Measurements from ENCODE around the gene HK1.

The HK1 gene

DNA sequence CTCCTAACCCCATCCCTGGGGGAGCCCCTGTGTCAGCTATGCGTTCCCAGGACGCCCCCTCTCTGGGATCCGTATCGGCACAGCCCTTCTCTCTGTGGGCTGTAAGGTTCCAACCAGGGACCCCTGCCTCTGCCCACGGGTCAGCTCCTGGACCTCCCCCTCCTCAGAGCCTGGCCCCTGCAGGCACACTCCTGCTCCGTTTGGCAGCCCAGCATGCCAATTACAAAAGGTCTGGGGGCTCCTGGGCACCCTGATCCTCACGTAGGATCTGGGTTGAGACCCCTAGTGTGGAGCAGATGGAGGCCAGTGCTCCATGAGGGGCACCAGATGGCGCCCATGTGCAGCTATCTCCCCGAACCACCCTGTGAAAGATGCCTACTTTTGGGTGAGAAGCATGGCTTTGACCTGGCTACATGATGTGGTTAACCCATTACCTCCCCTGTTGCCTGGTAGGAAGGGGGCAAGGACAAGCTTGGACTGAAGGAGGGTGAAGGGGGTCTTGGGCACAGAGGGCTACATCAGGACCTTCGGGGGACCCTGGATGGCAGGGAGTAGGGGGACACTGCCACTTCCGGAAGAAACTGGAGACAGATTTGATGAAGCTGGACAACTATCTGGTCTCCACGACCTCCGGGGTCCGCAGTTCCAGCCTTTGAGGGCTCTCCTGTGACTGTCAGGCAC is 129.5 kb downstream of the HK1 start:
- ATAC-seq = peak; percentile 47
- TF ChIP-seq, protein P1, sequence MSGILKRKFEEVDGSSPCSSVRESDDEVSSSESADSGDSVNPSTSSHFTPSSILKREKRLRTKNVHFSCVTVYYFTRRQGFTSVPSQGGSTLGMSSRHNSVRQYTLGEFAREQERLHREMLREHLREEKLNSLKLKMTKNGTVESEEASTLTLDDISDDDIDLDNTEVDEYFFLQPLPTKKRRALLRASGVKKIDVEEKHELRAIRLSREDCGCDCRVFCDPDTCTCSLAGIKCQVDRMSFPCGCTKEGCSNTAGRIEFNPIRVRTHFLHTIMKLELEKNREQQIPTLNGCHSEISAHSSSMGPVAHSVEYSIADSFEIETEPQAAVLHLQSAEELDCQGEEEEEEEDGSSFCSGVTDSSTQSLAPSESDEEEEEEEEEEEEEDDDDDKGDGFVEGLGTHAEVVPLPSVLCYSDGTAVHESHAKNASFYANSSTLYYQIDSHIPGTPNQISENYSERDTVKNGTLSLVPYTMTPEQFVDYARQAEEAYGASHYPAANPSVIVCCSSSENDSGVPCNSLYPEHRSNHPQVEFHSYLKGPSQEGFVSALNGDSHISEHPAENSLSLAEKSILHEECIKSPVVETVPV (CRISPR knock-in tag; IDR thresholded peaks at IDR 0.05) = no peak
- TF ChIP-seq ZNF565 (CRISPR knock-in tag; conservative IDR thresholded peaks at IDR 0.05; ENCODE audit: low read depth) = no peak
- TF ChIP-seq TCF4 (CRISPR knock-in tag; IDR thresholded peaks at IDR 0.05; ENCODE audit: borderline replicate concordance) = no peak
- TF ChIP-seq ARNTL (CRISPR knock-in tag; IDR thresholded peaks at IDR 0.05; ENCODE audit: borderline replicate concordance, low read depth) = no peak
- TF ChIP-seq ESRRG (CRISPR knock-in tag; IDR thresholded peaks at IDR 0.05) = no peak
- TF ChIP-seq SNAI2 (CRISPR knock-in tag; IDR thresholded peaks at IDR 0.05) = no peak
- no peak for TF ChIP-seq ZNF70 (CRISPR knock-in tag; IDR thresholded peaks at IDR 0.05)
- no peak for TF ChIP-seq CSDC2 (CRISPR knock-in tag; IDR thresholded peaks at IDR 0.05)
- no peak for TF ChIP-seq TOX (CRISPR knock-in tag; IDR thresholded peaks at IDR 0.05; ENCODE audit: borderline replicate concordance)
- TF ChIP-seq ZFP3 (CRISPR knock-in tag; IDR thresholded peaks at IDR 0.05) = no peak
- no peak for TF ChIP-seq RARB (CRISPR knock-in tag; IDR thresholded peaks at IDR 0.05)
- TF ChIP-seq, protein P2, sequence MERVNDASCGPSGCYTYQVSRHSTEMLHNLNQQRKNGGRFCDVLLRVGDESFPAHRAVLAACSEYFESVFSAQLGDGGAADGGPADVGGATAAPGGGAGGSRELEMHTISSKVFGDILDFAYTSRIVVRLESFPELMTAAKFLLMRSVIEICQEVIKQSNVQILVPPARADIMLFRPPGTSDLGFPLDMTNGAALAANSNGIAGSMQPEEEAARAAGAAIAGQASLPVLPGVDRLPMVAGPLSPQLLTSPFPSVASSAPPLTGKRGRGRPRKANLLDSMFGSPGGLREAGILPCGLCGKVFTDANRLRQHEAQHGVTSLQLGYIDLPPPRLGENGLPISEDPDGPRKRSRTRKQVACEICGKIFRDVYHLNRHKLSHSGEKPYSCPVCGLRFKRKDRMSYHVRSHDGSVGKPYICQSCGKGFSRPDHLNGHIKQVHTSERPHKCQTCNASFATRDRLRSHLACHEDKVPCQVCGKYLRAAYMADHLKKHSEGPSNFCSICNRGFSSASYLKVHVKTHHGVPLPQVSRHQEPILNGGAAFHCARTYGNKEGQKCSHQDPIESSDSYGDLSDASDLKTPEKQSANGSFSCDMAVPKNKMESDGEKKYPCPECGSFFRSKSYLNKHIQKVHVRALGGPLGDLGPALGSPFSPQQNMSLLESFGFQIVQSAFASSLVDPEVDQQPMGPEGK (CRISPR knock-in tag; IDR thresholded peaks at IDR 0.05; ENCODE audit: borderline replicate concordance) = no peak
- TF ChIP-seq, protein P3, sequence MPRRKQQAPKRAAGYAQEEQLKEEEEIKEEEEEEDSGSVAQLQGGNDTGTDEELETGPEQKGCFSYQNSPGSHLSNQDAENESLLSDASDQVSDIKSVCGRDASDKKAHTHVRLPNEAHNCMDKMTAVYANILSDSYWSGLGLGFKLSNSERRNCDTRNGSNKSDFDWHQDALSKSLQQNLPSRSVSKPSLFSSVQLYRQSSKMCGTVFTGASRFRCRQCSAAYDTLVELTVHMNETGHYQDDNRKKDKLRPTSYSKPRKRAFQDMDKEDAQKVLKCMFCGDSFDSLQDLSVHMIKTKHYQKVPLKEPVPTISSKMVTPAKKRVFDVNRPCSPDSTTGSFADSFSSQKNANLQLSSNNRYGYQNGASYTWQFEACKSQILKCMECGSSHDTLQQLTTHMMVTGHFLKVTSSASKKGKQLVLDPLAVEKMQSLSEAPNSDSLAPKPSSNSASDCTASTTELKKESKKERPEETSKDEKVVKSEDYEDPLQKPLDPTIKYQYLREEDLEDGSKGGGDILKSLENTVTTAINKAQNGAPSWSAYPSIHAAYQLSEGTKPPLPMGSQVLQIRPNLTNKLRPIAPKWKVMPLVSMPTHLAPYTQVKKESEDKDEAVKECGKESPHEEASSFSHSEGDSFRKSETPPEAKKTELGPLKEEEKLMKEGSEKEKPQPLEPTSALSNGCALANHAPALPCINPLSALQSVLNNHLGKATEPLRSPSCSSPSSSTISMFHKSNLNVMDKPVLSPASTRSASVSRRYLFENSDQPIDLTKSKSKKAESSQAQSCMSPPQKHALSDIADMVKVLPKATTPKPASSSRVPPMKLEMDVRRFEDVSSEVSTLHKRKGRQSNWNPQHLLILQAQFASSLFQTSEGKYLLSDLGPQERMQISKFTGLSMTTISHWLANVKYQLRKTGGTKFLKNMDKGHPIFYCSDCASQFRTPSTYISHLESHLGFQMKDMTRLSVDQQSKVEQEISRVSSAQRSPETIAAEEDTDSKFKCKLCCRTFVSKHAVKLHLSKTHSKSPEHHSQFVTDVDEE (CRISPR knock-in tag; IDR thresholded peaks at IDR 0.05) = no peak
- TF ChIP-seq ZFP30 (CRISPR knock-in tag; IDR thresholded peaks at IDR 0.05) = no peak

DNA sequence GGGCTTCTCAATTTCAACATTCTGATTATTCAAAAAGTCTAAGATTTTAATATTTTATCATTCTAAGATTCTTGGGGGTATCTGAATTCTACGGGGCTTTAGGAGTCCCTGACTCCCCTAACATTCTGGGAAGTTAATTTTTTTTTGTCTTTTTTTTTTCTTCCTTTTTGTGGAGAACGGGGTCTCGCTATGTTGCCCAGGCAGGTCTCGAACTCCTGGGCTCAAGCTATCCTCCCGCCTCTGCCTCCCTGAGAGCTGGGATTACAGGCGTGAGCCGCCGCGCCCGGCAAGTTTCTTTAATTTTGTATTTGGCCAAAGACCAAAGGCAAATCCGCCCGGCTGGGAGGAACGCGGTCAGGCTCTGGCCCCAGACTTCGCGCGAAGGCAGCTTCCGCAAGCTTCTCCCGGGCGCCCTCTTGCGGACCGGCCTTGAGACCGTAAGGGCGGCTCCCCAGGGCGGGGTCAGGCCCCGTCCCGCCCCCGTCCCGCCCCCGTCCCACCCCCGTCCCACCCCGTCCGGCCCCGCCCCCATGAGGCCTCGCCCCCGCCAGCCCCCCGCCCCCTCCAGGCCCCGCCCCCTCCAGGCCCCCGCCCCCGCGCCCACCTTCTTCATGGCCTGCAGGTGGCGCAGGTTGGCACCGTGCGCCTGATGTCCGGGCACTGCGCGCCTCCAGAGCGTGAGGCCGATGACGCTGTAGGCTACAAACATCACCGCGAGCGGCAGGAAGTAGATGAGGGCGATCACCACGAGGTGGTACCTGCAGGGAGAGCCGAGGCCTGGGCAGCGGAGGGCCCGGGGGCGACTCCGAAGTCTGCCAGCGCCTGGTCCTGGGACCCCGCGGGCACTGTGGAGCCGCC is 130.3 kb downstream of the HK1 start:
- ATAC-seq = peak; percentile 88
- TF ChIP-seq ARNTL (CRISPR knock-in tag; IDR thresholded peaks at IDR 0.05; ENCODE audit: borderline replicate concordance, low read depth) = no peak
- TF ChIP-seq POU6F1 (CRISPR knock-in tag; IDR thresholded peaks at IDR 0.05; ENCODE audit: borderline replicate concordance, low read depth) = no peak
- TF ChIP-seq ZC3H10 (CRISPR knock-in tag; IDR thresholded peaks at IDR 0.05) = no peak
- TF ChIP-seq, protein P3 (CRISPR knock-in tag; IDR thresholded peaks at IDR 0.05) = 0 out of 2 replicates have a peak, but pooled peaks have one; percentile 45
- TF ChIP-seq RARB (CRISPR knock-in tag; IDR thresholded peaks at IDR 0.05) = no peak
- no peak for TF ChIP-seq BACH2 (CRISPR knock-in tag; IDR thresholded peaks at IDR 0.05; ENCODE audit: borderline replicate concordance)
- 0 out of 2 replicates have a peak, but pooled peaks have one; percentile 43 for TF ChIP-seq ZFP3 (CRISPR knock-in tag; IDR thresholded peaks at IDR 0.05)
- TF ChIP-seq ISL1 (CRISPR knock-in tag; IDR thresholded peaks at IDR 0.05) = no peak
- no peak for TF ChIP-seq ESRRG (CRISPR knock-in tag; IDR thresholded peaks at IDR 0.05)
- TF ChIP-seq, protein P2 (CRISPR knock-in tag; IDR thresholded peaks at IDR 0.05; ENCODE audit: borderline replicate concordance) = no peak
- TF ChIP-seq TOX (CRISPR knock-in tag; IDR thresholded peaks at IDR 0.05; ENCODE audit: borderline replicate concordance) = no peak
- no peak for TF ChIP-seq TCF4 (CRISPR knock-in tag; IDR thresholded peaks at IDR 0.05; ENCODE audit: borderline replicate concordance)
- no peak for TF ChIP-seq SNAI2 (CRISPR knock-in tag; IDR thresholded peaks at IDR 0.05)
- no peak for TF ChIP-seq PPARA (CRISPR knock-in tag; IDR thresholded peaks at IDR 0.05; ENCODE audit: borderline replicate concordance)
- no peak for TF ChIP-seq ZNF8 (CRISPR knock-in tag; IDR thresholded peaks at IDR 0.05)
- TF ChIP-seq, protein P1 (CRISPR knock-in tag; IDR thresholded peaks at IDR 0.05) = no peak
- 0 out of 2 replicates have a peak, but pooled peaks have one; percentile 57 for TF ChIP-seq ZNF565 (CRISPR knock-in tag; conservative IDR thresholded peaks at IDR 0.05; ENCODE audit: low read depth)
- no peak for TF ChIP-seq GLIS3 (CRISPR knock-in tag; IDR thresholded peaks at IDR 0.05)
- no peak for TF ChIP-seq OSR1 (CRISPR knock-in tag; IDR thresholded peaks at IDR 0.05)
- peak; percentile 34; the same call in 1 of the 2 replicates for TF ChIP-seq CSDC2 (CRISPR knock-in tag; IDR thresholded peaks at IDR 0.05)
